Duodenal mucosa (tissue), 2 donors: ENCODE results near the gene PLXNB1.

ENCODE experiments used
- H3K27ac ChIP-seq: one replicate; pipeline ENCODE4 v1.7.0; 2013; ENCODE audit warnings: low read depth, low read length
- H3K27me3 ChIP-seq, 2 donors: one replicate each; pipeline ENCODE4 v1.7.0; 2013; ENCODE audit warnings: low read length in 2 of 2, control low read depth in 1 of 2; ENCODE audit not compliant: insufficient read depth in 2 of 2, control insufficient read depth in 1 of 2
- H3K36me3 ChIP-seq, 2 donors: one replicate each; pipeline ENCODE4 v1.7.0; 2013; ENCODE audit warnings: low read length in 2 of 2, control low read depth in 1 of 2; ENCODE audit not compliant: insufficient read depth in 2 of 2, control insufficient read depth in 1 of 2
- H3K4me1 ChIP-seq, 2 donors: one replicate each; pipeline ENCODE4 v1.7.0; 2013; ENCODE audit warnings: low read length in 2 of 2, control low read depth in 1 of 2; ENCODE audit not compliant: insufficient read depth in 2 of 2, control insufficient read depth in 1 of 2
- H3K4me3 ChIP-seq, 2 donors: one replicate each; pipeline ENCODE4 v1.7.0; 2013; ENCODE audit warnings: low read length in 2 of 2, low read depth in 1 of 2
- H3K9ac ChIP-seq, 2 donors: one replicate each; pipeline ENCODE4 v1.7.0; 2013; ENCODE audit warnings: low read length in 2 of 2, low read depth in 1 of 2
- H3K9me3 ChIP-seq, 2 donors: one replicate each; pipeline ENCODE4 v1.7.0; 2013; ENCODE audit warnings: low read length in 2 of 2, control low read depth in 1 of 2; ENCODE audit not compliant: control insufficient read depth in 1 of 2

Gene PLXNB1

DNA sequence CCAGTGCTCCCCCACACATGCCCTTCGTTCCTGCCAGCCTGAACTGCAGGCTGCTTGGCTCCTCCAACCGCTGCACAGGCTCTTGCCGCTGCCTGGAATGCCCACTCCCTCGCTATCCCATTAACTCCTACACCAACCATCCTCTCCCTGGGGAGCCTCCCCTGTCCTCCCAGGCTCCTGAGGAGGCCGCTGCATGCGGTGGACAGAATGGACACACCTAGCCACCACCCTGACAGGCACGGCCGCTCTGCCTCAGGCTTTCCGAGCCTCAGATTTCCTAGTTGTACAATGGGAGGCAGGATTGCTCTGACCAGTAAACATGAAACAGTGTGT is 2.3 kb downstream of the PLXNB1 start:
- Histone ChIP-seq H3K27ac (peak overlapping the region; percentile 4), H3K4me3 (peak overlapping the region; percentile 65 to 72), H3K4me1 (peaks cover 40 to 48% of the 10 kb centered on the region in 2 donors), H3K9me3 (no peaks in the 10 kb centered on the region), H3K9ac (peak overlapping the region; percentile 75 to 76), H3K36me3 (peaks cover 7% of the 10 kb centered on the region in 2 donors), H3K27me3 (no peaks in the 10 kb centered on the region)

DNA sequence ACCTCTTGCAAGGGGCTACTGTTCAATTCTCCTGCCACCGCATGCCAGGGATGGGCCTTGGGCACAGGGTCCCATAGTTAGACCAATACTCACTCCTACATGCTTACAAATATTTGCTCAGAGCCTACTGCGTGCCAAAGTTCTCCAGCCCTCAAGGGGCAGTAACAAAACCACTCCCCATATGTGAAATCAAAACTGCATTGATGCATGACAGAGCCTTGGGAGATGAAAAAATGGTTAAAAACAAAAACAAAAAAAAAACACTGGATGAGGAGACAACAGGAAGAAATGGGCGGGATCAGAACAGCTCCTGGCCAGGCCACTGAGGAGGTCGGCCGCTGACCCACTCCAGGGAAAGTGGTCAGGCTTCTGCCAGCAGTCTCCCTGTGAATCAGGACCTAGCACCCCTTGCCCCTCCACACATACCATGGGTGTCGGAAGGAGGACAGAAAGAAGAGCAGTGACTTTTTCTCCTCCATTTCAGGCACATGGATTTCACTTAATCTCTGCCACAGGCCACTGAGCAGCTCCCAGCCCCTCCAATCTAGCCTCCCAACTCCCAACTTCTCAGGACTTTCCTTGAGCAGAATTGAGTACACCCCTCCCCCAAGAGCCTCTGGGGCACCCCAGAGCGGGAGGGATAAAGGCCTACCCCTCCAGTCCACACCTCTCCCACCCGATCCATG is 2.8 kb downstream of the PLXNB1 start:
- H3K27ac ChIP-seq = no peak overlapping the region
- peaks cover 40 to 44% of the 10 kb centered on the region in 2 donors for H3K4me1 ChIP-seq
- H3K9ac ChIP-seq = peak overlapping the region; percentile 75 to 76
- H3K36me3 ChIP-seq = peaks cover 6% of the 10 kb centered on the region in 2 donors
- H3K27me3 ChIP-seq = no peaks in the 10 kb centered on the region
- peak overlapping the region; percentile 65 to 72 for H3K4me3 ChIP-seq
- H3K9me3 ChIP-seq = no peaks in the 10 kb centered on the region

DNA sequence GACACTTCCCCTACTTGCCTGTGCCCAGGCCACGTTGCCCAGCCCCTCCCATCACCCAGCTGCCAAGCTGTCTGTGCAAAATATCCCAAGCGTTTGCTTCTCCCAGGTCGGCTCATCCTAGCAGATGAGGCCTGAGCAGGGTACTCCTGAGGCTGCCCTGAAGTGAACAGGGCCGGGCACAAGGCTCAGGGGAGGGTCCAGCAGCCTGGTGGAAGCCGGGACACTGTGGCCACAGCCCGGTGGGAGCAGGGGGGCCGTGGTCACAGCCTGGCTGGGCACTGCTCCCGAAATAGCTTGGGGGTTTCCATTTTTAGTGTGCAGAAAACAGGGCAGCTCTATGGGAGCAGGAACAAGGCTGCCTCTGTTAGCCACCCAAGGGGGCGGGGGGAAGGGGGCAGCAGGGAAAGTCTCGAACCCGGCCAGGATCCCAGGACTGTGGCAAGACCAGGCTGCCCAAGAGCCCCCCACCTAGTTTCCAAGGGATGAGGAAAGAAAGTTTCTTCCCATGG is 3.4 kb downstream of the PLXNB1 start:
- Histone ChIP-seq H3K36me3 (peaks cover 6 to 10% of the 10 kb centered on the region in 2 donors), H3K4me1 (peaks cover 40 to 44% of the 10 kb centered on the region in 2 donors), H3K27ac (no peak overlapping the region), H3K9ac (no peak overlapping the region), H3K4me3 (peak overlapping the region; percentile 65 to 72), H3K27me3 (no peaks in the 10 kb centered on the region), H3K9me3 (no peaks in the 10 kb centered on the region)

GRCh38 chr3:48425281-48425812 is 4.5 kb downstream of the PLXNB1 start:
- no peaks in the 10 kb centered on the region for H3K27me3 ChIP-seq
- no peaks in the 10 kb centered on the region for H3K9me3 ChIP-seq
- H3K4me3 ChIP-seq = no peak overlapping the region
- no peak overlapping the region for H3K9ac ChIP-seq
- peaks cover 34% of the 10 kb centered on the region in 2 donors for H3K4me1 ChIP-seq
- H3K36me3 ChIP-seq = peaks cover 9 to 15% of the 10 kb centered on the region in 2 donors
- peak overlapping the region; percentile 25 for H3K27ac ChIP-seq

DNA sequence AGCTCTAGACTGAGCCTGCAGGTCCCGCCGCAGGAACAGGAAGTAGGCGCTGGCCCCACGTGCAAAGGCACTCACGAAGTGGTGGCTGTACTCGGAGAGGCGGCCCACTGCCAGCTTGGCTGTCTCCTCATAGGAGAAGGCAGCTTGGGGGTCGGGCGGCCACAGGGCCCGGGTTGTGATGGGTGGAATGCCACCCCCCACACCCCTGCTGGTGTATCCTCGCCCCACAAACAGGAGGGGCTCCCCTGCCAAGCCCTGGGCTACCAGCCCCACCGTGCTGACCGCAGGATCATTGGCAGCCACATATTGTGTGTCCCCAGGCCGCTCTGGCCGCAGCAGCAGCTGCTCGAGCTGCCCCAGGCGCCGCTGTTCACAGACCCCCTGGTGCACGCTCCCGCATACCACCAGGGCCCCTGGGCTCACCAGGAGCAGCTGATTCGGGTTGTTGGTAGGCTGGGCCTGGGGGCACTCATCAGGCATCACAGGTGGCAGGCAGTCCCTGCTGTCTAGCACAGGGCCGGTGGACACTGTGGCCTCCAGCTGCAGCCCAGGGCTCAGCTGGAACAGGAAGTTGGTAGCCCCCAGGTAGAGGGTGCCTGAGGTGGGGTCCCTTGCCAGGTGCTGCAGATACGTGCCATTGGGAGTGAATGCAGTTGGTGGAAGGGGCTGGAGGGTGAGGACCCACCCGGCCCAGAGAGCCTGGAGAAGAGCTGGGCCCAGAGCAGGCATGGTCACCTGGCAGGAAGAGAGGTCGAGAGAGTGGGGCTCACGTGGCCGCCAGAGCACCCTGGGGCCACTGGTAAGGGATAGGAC is 5.8 kb downstream of the PLXNB1 start:
- Histone ChIP-seq H3K27ac (no peak overlapping the region), H3K27me3 (no peaks in the 10 kb centered on the region), H3K4me3 (no peak overlapping the region), H3K9me3 (no peaks in the 10 kb centered on the region), H3K9ac (no peak overlapping the region), H3K36me3 (peaks cover 9 to 16% of the 10 kb centered on the region in 2 donors), H3K4me1 (peaks cover 28 to 29% of the 10 kb centered on the region in 2 donors)

- H3K9ac ChIP-seq = no peak overlapping the region
- H3K4me3 ChIP-seq = no peak overlapping the region
- H3K9me3 ChIP-seq = no peaks in the 10 kb centered on the region
- peaks cover 10 to 23% of the 10 kb centered on the region in 2 donors for H3K36me3 ChIP-seq
- H3K4me1 ChIP-seq = peaks cover 26 to 29% of the 10 kb centered on the region in 2 donors
- no peaks in the 10 kb centered on the region for H3K27me3 ChIP-seq
- no peak overlapping the region for H3K27ac ChIP-seq
Measured at GRCh38 chr3:48423241-48423882, 6.5 kb downstream of the PLXNB1 start.

DNA sequence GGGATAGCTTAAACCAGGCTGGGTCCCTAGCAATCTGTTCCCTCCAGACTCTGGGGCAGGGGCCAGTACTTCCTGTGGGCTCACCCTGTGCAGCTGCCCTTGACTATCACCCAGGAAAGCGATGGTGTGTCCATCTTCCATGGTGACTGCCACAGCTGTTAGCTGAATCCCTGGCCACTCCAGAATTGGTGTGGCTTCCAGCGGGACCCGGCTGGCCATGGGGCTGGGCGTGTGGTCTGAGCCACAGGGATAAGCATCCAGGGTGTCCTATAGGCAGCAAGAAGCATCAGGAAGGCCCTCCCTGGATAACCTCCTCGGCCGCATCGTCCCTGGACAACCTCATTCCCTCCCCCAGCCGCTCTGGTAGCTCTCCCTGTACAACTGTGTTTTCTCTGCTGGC is 7.2 kb downstream of the PLXNB1 start:
- Histone ChIP-seq H3K27ac (no peak overlapping the region), H3K9ac (no peak overlapping the region), H3K27me3 (no peaks in the 10 kb centered on the region), H3K4me3 (no peak overlapping the region), H3K4me1 (peaks cover 19 to 25% of the 10 kb centered on the region in 2 donors), H3K9me3 (no peaks in the 10 kb centered on the region), H3K36me3 (peaks cover 16 to 29% of the 10 kb centered on the region in 2 donors)

- peaks cover 15 to 21% of the 10 kb centered on the region in 2 donors for H3K4me1 ChIP-seq
- no peaks in the 10 kb centered on the region for H3K27me3 ChIP-seq
- H3K36me3 ChIP-seq = peaks cover 19 to 33% of the 10 kb centered on the region in 2 donors
- no peak overlapping the region for H3K27ac ChIP-seq
- no peak overlapping the region for H3K4me3 ChIP-seq
- H3K9ac ChIP-seq = no peak overlapping the region
- H3K9me3 ChIP-seq = no peaks in the 10 kb centered on the region
Measured at GRCh38 chr3:48422272-48422671, 7.6 kb downstream of the PLXNB1 start.

GRCh38 chr3:48420561-48420960 is 9.3 kb downstream of the PLXNB1 start:
- Histone ChIP-seq H3K27ac (no peak overlapping the region), H3K4me1 (peaks cover 4 to 6% of the 10 kb centered on the region in 2 donors), H3K36me3 (peaks cover 30 to 50% of the 10 kb centered on the region in 2 donors), H3K9ac (no peak overlapping the region), H3K9me3 (no peaks in the 10 kb centered on the region), H3K4me3 (no peak overlapping the region), H3K27me3 (no peaks in the 10 kb centered on the region)
